ENCODE results near the gene OXSM.

OXSM gene

DNA sequence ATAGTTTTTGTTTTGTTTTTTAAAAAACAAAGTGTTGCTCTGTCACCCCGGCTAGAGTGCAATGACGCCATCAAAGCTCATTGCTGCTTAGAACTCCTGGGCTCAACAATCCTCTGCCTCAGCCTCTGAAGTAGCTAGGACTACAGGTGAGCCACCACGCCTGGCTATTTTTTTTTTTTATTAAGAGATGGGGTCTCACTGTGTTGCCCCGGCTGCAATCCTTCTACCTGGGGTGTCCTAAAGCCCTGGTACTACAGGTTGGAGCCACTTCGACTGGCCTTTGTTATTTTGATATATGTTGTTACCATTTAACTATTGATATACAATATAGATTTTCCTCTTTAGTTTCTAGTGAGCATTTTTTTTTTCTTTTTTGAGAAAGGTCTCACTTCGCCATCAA, 9.3 kb upstream of the OXSM start:
- Histone ChIP-seq H3K36me3 (ENCODE audit: insufficient read depth, low read length) (peaks cover 26% of the 10 kb centered on the region; the same call in 1 of the 2 replicates), H3K9ac (ENCODE audit: low read depth, low read length, poor library complexity, severe bottlenecking) (peak overlapping the region; percentile 94), H3K4me2 (ENCODE audit: low read depth, low read length, poor library complexity, severe bottlenecking) (peak overlapping the region; percentile 96), H3K4me3 (ENCODE audit: low read length, poor library complexity, severe bottlenecking) (peak overlapping the region; percentile 80), H3K79me2 (ENCODE audit: insufficient read depth, low read length) (peaks cover 84% of the 10 kb centered on the region), H3K4me1 (ENCODE audit: insufficient read depth, low read length, poor library complexity, severe bottlenecking) (peaks cover 55% of the 10 kb centered on the region), H4K20me1 (ENCODE audit: insufficient read depth, low read length, poor library complexity, severe bottlenecking) (peaks cover 45% of the 10 kb centered on the region), H3K9me3 (ENCODE audit: insufficient read depth, low read depth, low read length) (no peaks in the 10 kb centered on the region), H2AFZ (ENCODE audit: low read length) (no peak overlapping the region), H3K27me3 (ENCODE audit: insufficient read depth, low read length, poor library complexity, severe bottlenecking) (no peaks in the 10 kb centered on the region), H3F3A (ENCODE audit: low read depth) (no peaks in the 10 kb centered on the region), H3K9me2 (replicated peaks; ENCODE audit: low read depth, low read length) (no peaks in the 10 kb centered on the region)
- TF ChIP-seq CTCF (conservative IDR thresholded peaks at IDR 0.05; ENCODE audit: low read length) = no peak
- no peak for TF ChIP-seq EZH2phosphoT487 (IDR thresholded peaks at IDR 0.05; ENCODE audit: borderline replicate concordance)

DNA sequence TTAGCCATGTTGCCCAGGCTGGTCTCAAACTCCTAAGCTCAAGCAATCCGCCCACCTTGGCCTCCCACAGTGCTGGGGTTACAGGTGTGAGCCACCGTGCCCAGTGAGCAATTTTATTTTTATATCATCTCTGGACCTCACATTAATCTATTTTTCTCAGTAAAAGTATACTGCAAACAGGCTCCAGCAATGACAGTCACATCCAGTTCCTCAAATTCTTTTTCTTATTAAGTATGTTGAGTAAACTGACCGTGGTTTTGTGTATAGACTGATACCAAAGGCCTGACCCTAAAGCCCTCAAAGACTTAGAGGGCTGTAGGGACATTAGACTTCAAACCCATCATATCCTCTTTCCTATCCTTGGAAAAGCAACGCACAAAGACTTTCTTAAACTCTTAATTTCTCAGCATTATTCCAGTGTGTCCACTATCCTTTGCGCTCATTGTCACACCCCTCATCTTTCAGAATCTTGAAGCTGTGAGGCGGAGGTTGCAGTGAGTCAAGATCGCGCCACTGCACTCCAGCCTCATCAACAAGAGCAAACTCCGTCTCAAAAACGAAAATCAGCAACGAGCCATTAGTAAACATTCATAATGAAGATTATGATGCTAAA, 8.6 kb upstream of the OXSM start:
- Histone ChIP-seq H3F3A (ENCODE audit: low read depth) (no peaks in the 10 kb centered on the region), H3K4me2 (ENCODE audit: low read depth, low read length, poor library complexity, severe bottlenecking) (peak overlapping the region; percentile 96), H3K9me2 (replicated peaks; ENCODE audit: low read depth, low read length) (no peaks in the 10 kb centered on the region), H3K9me3 (ENCODE audit: insufficient read depth, low read depth, low read length) (no peaks in the 10 kb centered on the region), H4K20me1 (ENCODE audit: insufficient read depth, low read length, poor library complexity, severe bottlenecking) (peaks cover 45% of the 10 kb centered on the region), H3K27me3 (ENCODE audit: insufficient read depth, low read length, poor library complexity, severe bottlenecking) (no peaks in the 10 kb centered on the region), H3K9ac (ENCODE audit: low read depth, low read length, poor library complexity, severe bottlenecking) (peak overlapping the region; percentile 94), H2AFZ (ENCODE audit: low read length) (no peak overlapping the region), H3K4me3 (ENCODE audit: low read length, poor library complexity, severe bottlenecking) (peak overlapping the region; percentile 80), H3K79me2 (ENCODE audit: insufficient read depth, low read length) (peaks cover 78% of the 10 kb centered on the region), H3K4me1 (ENCODE audit: insufficient read depth, low read length, poor library complexity, severe bottlenecking) (peaks cover 51% of the 10 kb centered on the region), H3K36me3 (ENCODE audit: insufficient read depth, low read length) (peaks cover 19% of the 10 kb centered on the region; the same call in 1 of the 2 replicates)
- TF ChIP-seq CTCF (conservative IDR thresholded peaks at IDR 0.05; ENCODE audit: low read length) (no peak), EZH2phosphoT487 (IDR thresholded peaks at IDR 0.05; ENCODE audit: borderline replicate concordance) (no peak)

DNA sequence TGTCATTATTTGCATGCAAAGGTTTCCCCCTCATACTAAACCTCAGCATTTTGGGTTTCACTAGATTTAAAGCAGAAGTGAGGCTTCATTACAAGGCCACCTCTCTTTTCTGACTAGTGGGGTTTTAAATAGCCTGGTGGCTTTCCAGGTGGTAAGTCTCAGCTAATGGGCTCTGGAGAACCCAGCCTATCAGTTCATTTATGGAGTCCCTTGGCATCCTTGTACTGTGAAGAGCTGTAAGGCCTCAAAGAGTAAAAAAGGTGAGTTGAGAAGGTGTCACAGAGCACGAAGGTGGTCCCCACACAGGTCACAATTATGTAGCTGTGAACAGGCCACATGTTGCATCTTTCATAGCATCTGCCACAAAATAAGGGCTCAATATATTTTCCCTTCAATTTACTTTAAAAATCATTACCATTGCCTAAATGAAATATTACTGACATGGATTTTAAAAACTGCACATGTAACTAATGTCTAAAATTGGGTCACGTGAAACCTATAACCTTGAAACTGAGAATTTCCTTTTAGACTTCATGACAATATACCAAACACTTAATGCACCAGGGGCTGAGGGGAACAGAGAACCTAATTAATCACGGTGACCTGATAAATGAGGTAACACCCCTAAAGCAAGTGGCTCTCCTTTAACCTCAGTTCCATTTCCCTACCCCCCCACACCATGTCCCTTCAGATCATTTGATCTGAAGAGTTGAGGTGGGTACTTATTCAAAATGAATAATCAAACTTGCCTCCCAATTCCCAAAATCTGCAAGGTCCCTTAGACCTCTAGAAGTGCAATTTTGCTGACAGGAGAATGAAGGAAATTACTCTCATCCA, 7.9 kb upstream of the OXSM start:
- Histone ChIP-seq H3F3A (ENCODE audit: low read depth) (no peaks in the 10 kb centered on the region), H3K27me3 (ENCODE audit: insufficient read depth, low read length, poor library complexity, severe bottlenecking) (no peaks in the 10 kb centered on the region), H3K4me3 (ENCODE audit: low read length, poor library complexity, severe bottlenecking) (peak overlapping the region; percentile 80), H3K4me2 (ENCODE audit: low read depth, low read length, poor library complexity, severe bottlenecking) (peak overlapping the region; percentile 96), H3K36me3 (ENCODE audit: insufficient read depth, low read length) (peaks cover 12% of the 10 kb centered on the region; the same call in 1 of the 2 replicates), H3K4me1 (ENCODE audit: insufficient read depth, low read length, poor library complexity, severe bottlenecking) (peaks cover 53% of the 10 kb centered on the region), H4K20me1 (ENCODE audit: insufficient read depth, low read length, poor library complexity, severe bottlenecking) (peaks cover 45% of the 10 kb centered on the region), H3K79me2 (ENCODE audit: insufficient read depth, low read length) (peaks cover 71% of the 10 kb centered on the region), H2AFZ (ENCODE audit: low read length) (no peak overlapping the region), H3K9ac (ENCODE audit: low read depth, low read length, poor library complexity, severe bottlenecking) (peak overlapping the region; percentile 94), H3K9me2 (replicated peaks; ENCODE audit: low read depth, low read length) (no peaks in the 10 kb centered on the region), H3K9me3 (ENCODE audit: insufficient read depth, low read depth, low read length) (no peaks in the 10 kb centered on the region)
- no peak for TF ChIP-seq CTCF (conservative IDR thresholded peaks at IDR 0.05; ENCODE audit: low read length)
- TF ChIP-seq EZH2phosphoT487 (IDR thresholded peaks at IDR 0.05; ENCODE audit: borderline replicate concordance) = no peak
